ENCODE results near the gene ZNF768.
"Not testable (repeated sequence)": the region's sequence is repeated elsewhere in the genome, so short reads cannot be mapped to it uniquely, and the experiment has no call there.

Gene ZNF768

GRCh38 chr16:30555315-30556124, 29.2 kb upstream of the ZNF768 start:
- DNase-seq, result no peak

GRCh38 chr16:30554557-30555314, 28.4 kb upstream of the ZNF768 start:
- DNase-seq, result no peak

- no peak for DNase-seq
These were observed 27.1 kb upstream of the ZNF768 start for GRCh38 chr16:30553393-30553899.

DNA sequence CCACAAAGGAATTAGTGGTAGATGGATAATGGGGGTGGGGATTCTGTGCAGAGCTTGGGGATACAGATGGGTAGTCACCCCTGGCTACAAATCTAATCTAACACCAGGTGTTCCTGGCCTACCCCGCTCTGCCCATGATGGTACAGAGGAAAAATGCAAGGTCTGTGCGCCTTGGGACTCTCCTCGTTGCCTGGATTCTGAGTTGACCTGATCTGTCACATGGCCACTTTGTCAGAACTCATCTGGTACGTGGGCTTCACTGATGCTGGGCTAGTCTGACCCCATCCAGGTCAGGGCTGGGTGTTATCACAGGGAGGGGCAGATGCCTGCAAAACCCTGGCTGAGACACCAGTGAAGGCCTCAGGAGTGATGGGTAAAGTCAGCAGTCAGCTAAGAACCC, 26.6 kb upstream of the ZNF768 start:
- DNase-seq, result no peak

- DNase-seq, result no peak
These were observed 25.4 kb upstream of the ZNF768 start for GRCh38 chr16:30551781-30552180.

GRCh38 chr16:30548416-30549253, 22.3 kb upstream of the ZNF768 start:
- no peak for DNase-seq

DNA sequence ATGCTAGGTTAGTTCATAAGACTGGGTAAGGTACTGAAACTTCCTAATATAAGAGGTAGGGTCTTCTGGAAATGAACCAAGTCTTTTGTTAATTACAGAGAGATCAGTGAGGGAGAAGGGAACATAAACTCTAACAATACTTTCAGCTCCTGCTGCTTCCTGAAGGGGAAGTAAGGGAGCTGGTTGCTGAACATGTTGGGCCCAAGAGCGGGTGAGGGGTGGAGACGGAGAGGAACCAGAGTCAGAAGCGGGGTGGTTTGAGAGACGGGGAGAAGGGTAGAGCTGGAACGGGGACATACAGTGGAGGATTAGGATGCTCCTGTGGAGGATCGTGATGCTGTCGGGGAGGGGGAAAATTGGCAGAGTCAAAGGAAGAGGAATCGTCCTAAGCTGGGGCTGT, 19.7 kb upstream of the ZNF768 start:
- no peak for DNase-seq

GRCh38 chr16:30543067-30543466, 16.7 kb upstream of the ZNF768 start:
- DNase-seq, result no peak

GRCh38 chr16:30541502-30542329, 15.3 kb upstream of the ZNF768 start:
- no peak for DNase-seq

DNA sequence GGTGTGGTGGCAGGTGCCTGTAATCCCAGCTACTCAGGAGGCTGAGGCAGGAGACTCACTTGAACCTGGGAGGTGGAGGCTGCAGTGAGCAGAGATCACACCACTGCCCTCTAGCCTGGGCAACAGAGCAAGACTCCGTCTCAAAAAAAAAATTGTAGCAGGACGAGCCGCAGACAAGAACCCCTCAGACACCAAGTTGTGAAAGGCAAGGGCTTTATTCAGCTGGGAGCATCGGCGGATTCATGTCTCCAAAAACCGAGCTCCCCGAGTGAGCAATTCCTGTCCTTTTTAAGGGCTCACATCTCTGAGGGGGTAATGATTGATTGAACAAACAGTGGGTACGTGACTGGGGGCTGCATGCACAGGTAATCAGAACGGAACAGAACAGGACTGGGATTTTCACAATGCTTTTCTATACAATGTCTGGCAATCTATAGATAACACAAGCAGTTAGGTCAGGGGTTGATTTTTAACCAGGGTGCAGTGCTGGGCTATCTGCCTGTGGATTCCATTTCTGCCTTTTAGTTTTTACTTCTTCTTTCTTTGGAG, 14.6 kb upstream of the ZNF768 start:
- DNase-seq, result not testable (repeated sequence)

DNA sequence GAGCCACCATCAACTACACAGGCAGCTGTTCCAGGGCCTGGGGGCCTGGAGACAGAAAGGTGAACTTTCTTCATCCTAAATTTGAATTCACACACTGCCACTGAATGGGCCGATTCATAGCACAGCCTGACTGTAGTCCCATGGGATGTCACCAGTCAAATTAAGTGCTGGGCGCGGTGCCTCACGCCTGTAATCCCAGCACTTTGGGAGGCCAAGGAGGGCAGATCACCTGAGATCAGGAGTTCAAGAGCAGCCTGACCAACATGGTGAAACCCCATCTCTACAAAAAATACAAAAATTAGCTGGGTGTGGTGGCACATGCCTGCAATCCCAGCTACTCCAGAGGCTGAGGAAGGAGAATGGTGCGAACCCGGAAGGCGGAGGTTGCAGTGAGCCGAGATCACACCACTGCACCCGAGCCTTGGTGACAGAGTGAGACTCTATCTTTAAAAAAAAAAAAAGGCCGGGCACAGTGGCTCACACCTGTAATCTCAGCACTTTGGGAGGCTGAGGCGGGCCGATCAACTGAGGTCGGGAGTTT, 13.7 kb upstream of the ZNF768 start:
- not testable (repeated sequence) for DNase-seq

DNA sequence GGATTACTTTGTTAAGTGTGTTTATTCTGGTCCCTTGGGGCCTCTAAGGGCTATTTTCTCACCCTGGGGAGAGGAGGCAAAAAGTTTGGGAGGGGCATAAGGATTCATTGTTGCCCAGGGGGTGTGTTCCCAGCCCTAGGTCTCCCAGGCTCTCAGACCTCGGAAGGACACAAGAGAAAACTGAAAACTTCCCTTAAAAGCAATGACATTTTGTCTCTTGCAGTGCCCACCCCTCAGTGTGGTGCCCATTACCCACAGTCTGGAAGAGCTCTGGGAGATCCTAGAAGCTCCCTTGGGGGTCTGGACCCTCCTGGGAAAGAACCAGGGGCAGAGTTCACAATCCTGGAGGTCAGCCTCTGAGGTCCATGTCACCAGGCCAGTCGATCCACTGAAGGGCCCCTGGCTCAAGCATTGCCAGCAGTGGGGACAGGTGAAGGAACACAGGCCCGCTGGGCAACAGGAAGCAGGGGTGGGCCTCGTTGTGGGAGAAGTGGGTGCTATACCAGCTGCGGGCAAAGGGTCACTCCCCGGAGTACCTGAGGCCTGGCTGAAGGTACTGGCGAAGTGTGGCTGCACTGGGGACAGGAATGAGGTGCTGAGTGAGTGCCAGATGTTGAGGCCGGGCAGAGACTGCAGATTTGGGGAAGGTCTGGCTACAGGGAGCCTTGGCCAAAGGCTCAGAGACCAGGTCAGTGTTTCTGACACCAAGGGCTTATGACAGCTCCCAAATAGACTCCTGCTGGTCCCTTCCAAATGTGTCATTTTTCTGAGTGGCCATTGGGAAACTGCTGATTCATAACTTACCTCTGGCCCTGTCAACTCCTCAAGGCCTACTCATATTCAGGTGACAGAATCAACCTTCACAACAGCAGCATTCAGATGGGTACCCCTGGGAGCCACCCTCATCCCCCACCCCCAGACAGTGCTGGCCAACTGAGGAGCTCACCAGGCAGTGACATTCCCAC, 12.9 kb upstream of the ZNF768 start:
- no peak for DNase-seq

DNA sequence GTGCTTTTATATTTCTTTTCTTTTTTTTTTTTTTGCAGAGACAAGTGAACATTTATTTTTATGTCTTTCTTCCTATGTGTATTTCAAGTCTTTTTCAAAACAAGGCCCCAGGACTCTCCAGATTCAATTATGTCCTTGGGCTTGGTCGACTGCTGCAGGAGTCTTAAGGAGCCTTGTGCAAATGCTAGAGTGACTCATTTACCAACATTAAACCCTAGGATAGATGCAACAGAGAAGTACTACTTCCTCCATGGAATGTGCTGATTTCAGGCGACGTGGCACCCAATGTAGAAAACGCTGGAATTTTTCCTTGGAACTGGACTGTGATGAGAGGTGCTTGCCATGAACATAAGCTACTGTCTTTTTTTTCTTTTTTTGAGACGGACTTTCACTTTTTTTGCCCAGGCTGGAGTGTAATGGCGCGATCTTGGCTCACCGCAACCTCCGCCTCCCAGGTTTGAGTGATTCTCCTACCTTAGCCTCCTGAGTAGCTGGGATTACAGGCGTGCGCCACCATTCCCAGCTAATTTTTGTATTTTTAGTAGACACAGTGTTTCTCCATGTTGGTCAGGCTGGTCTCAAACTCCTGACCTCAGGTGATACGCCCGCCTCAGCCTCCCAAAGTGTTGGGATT, 10.1 kb upstream of the ZNF768 start:
- DNase-seq, result not testable (repeated sequence)

- DNase-seq, result peak; percentile 73
These were observed 9.4 kb upstream of the ZNF768 start for GRCh38 chr16:30535777-30536190.

DNA sequence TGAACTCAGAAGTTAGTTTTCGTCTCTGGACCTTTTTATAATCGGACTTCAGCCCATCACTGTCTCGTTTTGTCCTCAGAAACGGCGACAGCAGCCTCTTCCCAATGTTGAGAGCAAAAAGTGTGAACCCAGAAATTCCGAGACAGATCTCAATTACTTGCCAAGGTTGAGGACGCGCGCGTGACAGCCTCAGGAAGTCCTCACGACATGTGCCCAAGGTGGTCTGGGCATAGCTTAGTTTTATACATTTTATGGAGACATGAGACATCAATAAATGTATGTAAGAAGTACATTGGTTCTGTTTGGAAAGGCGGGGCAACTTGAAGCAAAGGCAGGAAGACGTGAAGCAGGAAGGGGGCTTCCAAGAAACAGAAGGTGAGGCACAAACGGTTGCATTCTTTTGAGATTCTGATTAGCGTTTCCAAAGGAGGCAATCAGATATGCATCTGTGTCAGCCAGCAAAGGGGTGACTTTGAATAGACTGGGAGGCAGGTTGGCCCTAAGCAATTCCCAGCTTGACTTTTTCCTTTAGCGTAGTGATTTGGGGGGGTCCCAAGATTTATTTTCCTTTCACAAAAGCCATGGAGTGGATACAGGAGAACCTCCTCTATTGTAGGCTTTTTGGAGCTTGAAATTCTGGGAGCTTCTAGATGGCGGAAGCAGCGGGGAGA, 8.9 kb upstream of the ZNF768 start:
- no peak for DNase-seq

DNA sequence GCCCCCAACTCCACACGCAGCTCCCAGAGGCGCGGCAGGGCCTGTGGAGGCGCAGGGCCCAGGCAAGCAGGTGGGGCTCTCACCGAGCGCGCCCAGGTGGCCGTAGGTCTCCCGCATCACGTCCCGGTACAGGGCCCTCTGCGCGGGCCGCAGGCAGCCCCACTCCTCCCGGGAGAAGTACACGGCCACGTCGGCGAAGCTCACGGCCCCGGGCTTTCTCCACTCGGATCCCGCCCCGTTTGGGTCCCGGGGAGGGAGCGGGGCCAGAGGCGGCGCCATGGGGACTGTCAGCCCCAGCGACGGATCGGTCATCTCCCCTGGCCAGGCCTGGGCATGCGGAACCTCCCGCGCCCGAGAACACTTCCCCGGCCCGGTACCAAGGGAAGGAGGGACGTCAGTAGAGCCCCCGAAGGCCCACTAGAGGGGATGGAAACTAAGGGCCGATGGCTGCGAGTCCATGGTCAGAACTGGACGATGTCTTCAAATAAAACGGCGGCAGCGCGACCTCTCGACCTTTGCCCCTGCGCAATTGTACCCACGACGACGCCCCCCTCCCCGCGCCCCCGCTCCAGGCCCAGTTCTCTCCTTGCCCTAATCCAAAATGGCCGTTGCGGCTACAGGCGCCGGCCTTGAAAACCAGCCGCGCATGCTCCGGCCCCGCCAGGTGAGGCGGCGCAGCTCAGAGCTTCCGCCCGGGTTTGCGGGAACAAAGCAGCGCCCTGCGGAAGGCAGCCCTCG, 8.2 kb upstream of the ZNF768 start, which contains the start of gene ZNF747:
Gene ZNF747 (minus strand): TSS at position 491 of the 738 bp plus-strand sequence. CDS start 179 bp downstream, at position 312.
- peak; percentile 94 for DNase-seq

GRCh38 chr16:30533748-30534367, 7.5 kb upstream of the ZNF768 start:
- no peak for DNase-seq

DNA sequence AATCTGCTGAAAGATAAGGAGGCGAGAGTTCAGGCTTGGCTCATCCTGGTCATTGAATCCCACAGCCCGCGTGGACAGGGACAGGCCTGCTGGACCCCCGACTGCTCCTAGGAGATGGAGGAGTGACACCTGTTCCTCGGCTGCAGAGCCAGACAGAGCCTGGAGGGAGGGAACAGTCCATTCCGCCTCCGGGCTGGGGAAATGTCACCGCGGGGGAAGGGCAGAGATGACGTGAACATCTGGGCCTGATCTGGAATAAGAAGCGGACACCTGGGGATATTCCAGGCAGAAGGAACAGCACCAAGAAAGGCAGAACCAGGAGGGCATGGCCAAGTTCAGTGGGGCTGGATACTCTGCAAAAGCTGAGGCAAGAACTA, 6.8 kb upstream of the ZNF768 start:
- DNase-seq, result no peak

Data from right forelimb (tissue), 1 donor.